ENCODE data around the gene CD55.

CD55 gene

GRCh38 chr1:207331354-207332313 lies 10.2 kb downstream of the CD55 start:
- no peak for DNase-seq (ENCODE audit: extremely low spot score)
- POLR2A ChIA-PET = interaction anchor here (2.2 kb wide), 1 partner anchor 10 kb away, joined by 8 read pairs; the partner anchor contains the start of gene CD55
- no peak for TF ChIP-seq CTCF (IDR thresholded peaks at IDR 0.05; ENCODE audit: control extremely low read depth, extremely low read depth, low read depth, missing control alignments)
- CTCF ChIA-PET = interaction anchor here (1.3 to 1.8 kb wide), 2 partner anchors 9 to 10 kb away, joined by 3 to 8 read pairs; partner anchors contain the start of gene CD55

GRCh38 chr1:207333009-207333600 lies 11.6 kb downstream of the CD55 start:
- TF ChIP-seq CTCF (IDR thresholded peaks at IDR 0.05; ENCODE audit: control extremely low read depth, extremely low read depth, low read depth, missing control alignments) = no peak
- CTCF ChIA-PET = interaction anchor here (1.6 to 1.8 kb wide), 3 partner anchors 8 to 72 kb away, joined by 3 to 8 read pairs (median 6); partner anchors contain the start of gene CD55
- POLR2A ChIA-PET = interaction anchor here (2.2 kb wide), 1 partner anchor 11 kb away, joined by 8 read pairs; the partner anchor contains the start of gene CD55

GRCh38 chr1:207333620-207334019 lies 12.1 kb downstream of the CD55 start:
- ChIA-PET POLR2A (interaction anchor here (0.6 to 2.2 kb wide), 2 partner anchors 12 to 313 kb away, joined by 8 to 10 read pairs; partner anchors contain the start of gene CD55), CTCF (interaction anchor here (1.6 to 1.8 kb wide), 3 partner anchors 8 to 72 kb away, joined by 3 to 8 read pairs (median 6); partner anchors contain the start of gene CD55)
- DNase-seq (ENCODE audit: extremely low spot score) = no peak
- TF ChIP-seq CTCF (IDR thresholded peaks at IDR 0.05; ENCODE audit: control extremely low read depth, extremely low read depth, low read depth, missing control alignments) = no peak

More at GRCh38 chr1:207333009-207333600, 11.6 kb downstream of the CD55 start:
- no peak for DNase-seq (ENCODE audit: extremely low spot score)

GRCh38 chr1:207334337-207334736 lies 12.9 kb downstream of the CD55 start:
- DNase-seq (ENCODE audit: extremely low spot score) = no peak
- ChIA-PET POLR2A (interaction anchor here (2.2 to 2.9 kb wide), 2 partner anchors 13 kb away, joined by 8 to 33 read pairs; partner anchors contain the start of gene CD55), CTCF (interaction anchor here (1.0 to 3.3 kb wide), 7 partner anchors 9 to 285 kb away, joined by 3 to 21 read pairs (median 9); partner anchors contain the start of gene CD55)
- no peak for TF ChIP-seq CTCF (IDR thresholded peaks at IDR 0.05; ENCODE audit: control extremely low read depth, extremely low read depth, low read depth, missing control alignments)

- ChIA-PET CTCF (interaction anchor here (0.6 to 3.3 kb wide), 8 partner anchors 9 to 285 kb away, joined by 3 to 21 read pairs (median 6); partner anchors contain the start of gene CD55), POLR2A (interaction anchor here (1.0 to 2.9 kb wide), 3 partner anchors 11 to 119 kb away, joined by 3 to 33 read pairs (median 6); partner anchors contain the start of genes CD55 and CR2)
- DNase-seq (ENCODE audit: extremely low spot score) = no peak
- no peak for TF ChIP-seq CTCF (IDR thresholded peaks at IDR 0.05; ENCODE audit: control extremely low read depth, extremely low read depth, low read depth, missing control alignments)
Observed at GRCh38 chr1:207335138-207335537, 13.7 kb downstream of the CD55 start.
